Esophagus muscularis mucosa (tissue), 4 donors: ENCODE measurements around the gene OGFOD2. TPM values are rescaled to one million over a fixed set of nuclear protein-coding genes. Genes with fewer than 3 reads are reported as not detected.

Source experiments
- DNase-seq: peaks from one replicate; pipeline ENCODE4 v3.0.0-alpha.2; 2017; ENCODE audit errors: extremely low spot score
- H3K27ac ChIP-seq, 4 donors: fragments of 200-600 bp; sonication (generic); replicated peaks in 1 of 4; 1 replicate in 3 of 4; 2 replicates in 1 of 4; pipeline ENCODE4 v1.5.1; 2016 to 2019; ENCODE audit warnings: mild to moderate bottlenecking in 1 of 4
- H3K27me3 ChIP-seq, 4 donors: fragments of 200-600 bp; sonication (generic); one replicate each; pipeline versions ENCODE4 v1.5.1 to v1.6.0; 2016 to 2019
- H3K36me3 ChIP-seq, 4 donors: fragments of 200-600 bp; sonication (generic); one replicate each; pipeline ENCODE4 v1.5.1; 2016 to 2019
- H3K4me1 ChIP-seq, 4 donors: fragments of 200-600 bp; sonication (generic); one replicate each; pipeline ENCODE4 v1.5.1; 2016 to 2019
- H3K4me3 ChIP-seq, 4 donors: fragments of 200-600 bp; sonication (generic); 1 replicate in 2 of 4; 2 replicates in 2 of 4; pipeline ENCODE4 v1.5.1; 2016 to 2019; ENCODE audit warnings: mild to moderate bottlenecking in 4 of 4, moderate library complexity in 1 of 4
- H3K9me3 ChIP-seq, 4 donors: fragments of 200-600 bp; sonication (generic); 1 replicate in 3 of 4; 2 replicates in 1 of 4; pipeline ENCODE4 v1.5.1; 2016 to 2019
- EP300 ChIP-seq: sonication (generic); formaldehyde crosslinking; IDR thresholded peaks from one replicate; pipeline ENCODE4 v1.6.1; 2017; ENCODE audit warnings: antibody characterized with exemption
- POLR2A ChIP-seq: fragments of 450-650 bp; IDR thresholded peaks from one replicate; pipeline ENCODE4 v1.6.1; 2017; ENCODE audit warnings: antibody characterized with exemption, moderate library complexity, mild to moderate bottlenecking, low read depth
- POLR2AphosphoS5 ChIP-seq, 2 donors: sonication (generic); formaldehyde crosslinking; IDR thresholded peaks; one replicate each; pipeline ENCODE4 v1.6.1; 2017; ENCODE audit warnings: antibody characterized with exemption in 2 of 2
- WGBS: methylation state at CpG from one replicate; pipeline ENCODE4 v1.1.5; 2018; 5-methylcytosine and 5-hydroxymethylcytosine counted together
- intact Hi-C: fragments of 100-400 bp; cut with DNase I; formaldehyde crosslinking; loops from one replicate; pipeline ENCODE4 v1.15.1; 2023
- total RNA-seq, 4 donors: library from RNA; depleted of rRNA; stranded (reverse); fragments of >200 nt; gene quantifications; one replicate each; pipeline versions ENCODE4 v1.1.0 to v1.2.1, GENCODE V29; 2016
- TF ChIP-seq, protein P1 (sequence below), 3 experiments: fragments of 200-600 bp in 2 of 3; fragments of 450-650 bp in 1 of 3; sonication (generic) in 2 of 3; IDR thresholded peaks; one replicate each; pipeline ENCODE4 v1.5.1; 2017 to 2019; ENCODE audit warnings: antibody characterized with exemption in 3 of 3, mild to moderate bottlenecking in 2 of 3, moderate library complexity in 1 of 3

Gene OGFOD2
- total RNA-seq, 4 donors from 2014 or later = 5.6 to 15.3 (median 8.6) TPM

GRCh38 chr12:122958198-122958888 is 16.7 kb upstream of the OGFOD2 start:
- no peak overlapping the region for H3K27ac ChIP-seq
- no peaks in the 10 kb centered on the region for H3K27me3 ChIP-seq
- peaks cover 6 to 30% (median 15%) of the 10 kb centered on the region in 4 donors for H3K36me3 ChIP-seq
- peaks cover 7 to 12% (median 8%) of the 10 kb centered on the region in 4 donors for H3K4me1 ChIP-seq
- intact Hi-C loops = no loop called here
- no peaks in the 10 kb centered on the region for H3K9me3 ChIP-seq
- WGBS = 90% methylated on average over 5 of the region's 5 CpGs
- DNase-seq = no peak
- TF ChIP-seq POLR2A = no peak
- TF ChIP-seq, protein P1, sequence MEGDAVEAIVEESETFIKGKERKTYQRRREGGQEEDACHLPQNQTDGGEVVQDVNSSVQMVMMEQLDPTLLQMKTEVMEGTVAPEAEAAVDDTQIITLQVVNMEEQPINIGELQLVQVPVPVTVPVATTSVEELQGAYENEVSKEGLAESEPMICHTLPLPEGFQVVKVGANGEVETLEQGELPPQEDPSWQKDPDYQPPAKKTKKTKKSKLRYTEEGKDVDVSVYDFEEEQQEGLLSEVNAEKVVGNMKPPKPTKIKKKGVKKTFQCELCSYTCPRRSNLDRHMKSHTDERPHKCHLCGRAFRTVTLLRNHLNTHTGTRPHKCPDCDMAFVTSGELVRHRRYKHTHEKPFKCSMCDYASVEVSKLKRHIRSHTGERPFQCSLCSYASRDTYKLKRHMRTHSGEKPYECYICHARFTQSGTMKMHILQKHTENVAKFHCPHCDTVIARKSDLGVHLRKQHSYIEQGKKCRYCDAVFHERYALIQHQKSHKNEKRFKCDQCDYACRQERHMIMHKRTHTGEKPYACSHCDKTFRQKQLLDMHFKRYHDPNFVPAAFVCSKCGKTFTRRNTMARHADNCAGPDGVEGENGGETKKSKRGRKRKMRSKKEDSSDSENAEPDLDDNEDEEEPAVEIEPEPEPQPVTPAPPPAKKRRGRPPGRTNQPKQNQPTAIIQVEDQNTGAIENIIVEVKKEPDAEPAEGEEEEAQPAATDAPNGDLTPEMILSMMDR (IDR thresholded peaks at IDR 0.05) = no peak
- no peak for TF ChIP-seq EP300
- TF ChIP-seq POLR2AphosphoS5 (IDR thresholded peaks at IDR 0.05) = no peak
- no peak overlapping the region for H3K4me3 ChIP-seq

DNA sequence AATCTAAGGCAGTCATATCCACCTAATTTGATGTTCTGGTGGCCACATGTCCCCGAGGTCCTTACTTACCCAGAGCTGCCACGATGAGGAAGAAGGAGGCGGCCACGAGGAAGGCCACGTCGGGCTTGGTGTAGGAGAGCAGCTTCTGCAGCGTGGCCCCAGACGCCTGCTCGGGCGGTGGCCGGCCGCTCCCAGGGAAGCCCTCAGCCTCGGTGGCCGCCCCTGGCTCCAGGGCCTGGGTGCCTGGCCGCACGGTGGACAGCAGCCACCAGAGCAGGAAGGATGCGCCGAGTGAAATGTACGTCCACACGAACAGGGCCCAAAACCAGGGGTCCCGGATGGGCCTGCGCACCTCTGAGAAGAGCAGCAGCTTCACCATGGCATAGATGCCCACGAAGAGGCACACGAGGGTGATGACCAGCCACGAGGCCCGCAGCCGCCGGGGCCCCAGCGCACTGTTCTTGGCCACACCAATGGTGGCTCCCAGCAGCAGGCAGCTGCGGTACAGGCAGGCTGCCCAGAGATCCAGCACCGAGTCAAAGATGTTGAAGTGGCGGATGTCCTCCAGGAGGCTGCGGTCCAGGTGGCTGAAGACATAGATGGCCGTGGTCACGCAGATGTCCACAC is 15.4 kb upstream of the OGFOD2 start:
- intact Hi-C loops = no loop called here
- Histone ChIP-seq H3K4me3 (no peak overlapping the region), H3K36me3 (peaks cover 6 to 30% (median 15%) of the 10 kb centered on the region in 4 donors), H3K4me1 (peaks cover 17 to 25% (median 22%) of the 10 kb centered on the region in 4 donors), H3K27me3 (no peaks in the 10 kb centered on the region), H3K9me3 (no peaks in the 10 kb centered on the region), H3K27ac (no peak overlapping the region)
- TF ChIP-seq, protein P1 (IDR thresholded peaks at IDR 0.05) = no peak
- TF ChIP-seq POLR2AphosphoS5 (IDR thresholded peaks at IDR 0.05) = no peak
- TF ChIP-seq POLR2A = no peak
- no peak for TF ChIP-seq EP300
- WGBS = 92% methylated on average over 19 of the region's 35 CpGs
- DNase-seq = no peak

GRCh38 chr12:122960193-122960569 is 14.9 kb upstream of the OGFOD2 start:
- H3K4me1 ChIP-seq = peaks cover 20 to 30% (median 27%) of the 10 kb centered on the region in 4 donors
- peaks cover 6 to 30% (median 15%) of the 10 kb centered on the region in 4 donors for H3K36me3 ChIP-seq
- no peak overlapping the region for H3K27ac ChIP-seq
- H3K27me3 ChIP-seq = no peaks in the 10 kb centered on the region
- 91% methylated on average over 4 of the region's 8 CpGs for WGBS
- intact Hi-C loops = no loop called here
- no peaks in the 10 kb centered on the region for H3K9me3 ChIP-seq
- TF ChIP-seq, protein P1 (IDR thresholded peaks at IDR 0.05) = no peak
- TF ChIP-seq POLR2A (no peak), POLR2AphosphoS5 (IDR thresholded peaks at IDR 0.05) (no peak), EP300 (no peak)
- H3K4me3 ChIP-seq = no peak overlapping the region
- DNase-seq = no peak

DNA sequence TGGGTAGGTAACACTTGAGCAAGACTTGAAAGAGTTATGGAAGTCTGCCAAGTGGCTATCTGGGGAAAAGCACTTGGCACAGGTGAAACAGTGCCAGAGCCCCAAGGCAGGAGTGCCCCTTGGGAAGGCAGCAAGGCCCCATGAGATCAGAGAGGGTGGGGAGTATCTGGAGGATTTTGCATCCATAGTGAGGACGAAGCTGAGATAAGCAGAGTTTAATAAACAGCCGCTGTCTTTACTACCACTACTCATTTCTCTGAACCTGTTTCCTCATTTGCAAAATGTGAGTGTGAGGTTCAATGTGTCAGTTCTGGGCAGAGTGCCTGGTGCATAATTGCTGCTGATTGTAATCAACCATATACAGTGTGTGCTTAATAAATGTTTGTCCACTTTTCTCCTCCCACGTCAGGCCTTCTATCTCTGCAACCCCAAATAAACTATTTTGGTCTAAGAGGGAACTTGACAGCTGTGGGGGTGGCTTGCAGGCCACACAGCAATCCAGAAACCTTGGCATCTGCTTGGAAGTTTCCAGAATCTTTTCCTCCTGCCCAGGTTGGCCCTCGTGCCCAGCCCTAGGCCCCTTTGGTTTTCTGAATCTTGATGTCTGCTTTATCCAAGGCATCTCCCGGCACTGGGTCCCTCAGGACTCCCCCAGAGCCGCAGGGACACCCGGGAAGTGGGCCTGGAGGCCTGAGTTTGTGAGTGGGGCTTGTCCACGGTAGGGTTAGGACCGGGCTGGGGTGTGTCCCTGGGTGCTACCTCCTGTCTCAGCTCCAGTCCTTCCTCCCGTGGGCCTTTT is 13.3 kb upstream of the OGFOD2 start:
- Histone ChIP-seq H3K4me1 (peaks cover 29 to 46% (median 42%) of the 10 kb centered on the region in 4 donors), H3K27ac (no peak overlapping the region)

More for the DNA sequence above, 13.3 kb upstream of the OGFOD2 start:
- 74% methylated on average over 5 of the region's 10 CpGs for WGBS
- Histone ChIP-seq H3K27me3 (no peaks in the 10 kb centered on the region), H3K36me3 (peaks cover 6 to 29% (median 15%) of the 10 kb centered on the region in 4 donors), H3K9me3 (no peaks in the 10 kb centered on the region), H3K4me3 (no peak overlapping the region)
- no peak for DNase-seq
- TF ChIP-seq EP300 (no peak), POLR2A (no peak), POLR2AphosphoS5 (IDR thresholded peaks at IDR 0.05) (no peak)
- TF ChIP-seq, protein P1 (IDR thresholded peaks at IDR 0.05) = no peak
- intact Hi-C loops = no loop called here
